SH-SY5Y (cell line): ENCODE data around the gene LARGE1.

Source experiments
- GATA2 ChIP-seq: IDR thresholded peaks from 2 replicates; pipeline ENCODE4 v1.6.1; 2011; ENCODE audit warnings: mild to moderate bottlenecking, low read depth, low read length
- GATA3 ChIP-seq: IDR thresholded peaks from 2 replicates; pipeline ENCODE4 v1.6.1; 2011; ENCODE audit warnings: low read depth, mild to moderate bottlenecking, low read length, moderate library complexity

GRCh38 chr22:33757802-33758483 is 162.3 kb downstream of the LARGE1 start:
- TF ChIP-seq GATA3 (no peak), GATA2 (no peak)
